Body of pancreas (tissue), 4 donors: ENCODE measurements around the gene STRBP. TPM values are rescaled to one million over a fixed set of nuclear protein-coding genes. Genes with fewer than 3 reads are reported as not detected.

Experiments
- ATAC-seq: fragments of 150-250 bp; one replicate; pipeline ENCODE4 v1.9.1; 2016
- DNase-seq, 4 donors: peaks; one replicate each; pipeline ENCODE4 v3.0.0-alpha.2; 2019
- H3K27ac ChIP-seq, 4 donors: fragments of 200-600 bp; sonication (generic); 1 replicate in 3 of 4; 2 replicates in 1 of 4; pipeline versions ENCODE4 v1.5.1 to v1.6.1; 2016 to 2019; ENCODE audit warnings: mild to moderate bottlenecking in 1 of 4, mixed read lengths in 1 of 4, moderate library complexity in 1 of 4
- H3K27me3 ChIP-seq, 2 donors: fragments of 200-600 bp; sonication (generic); one replicate each; pipeline ENCODE4 v1.6.0; 2016; ENCODE audit warnings: mild to moderate bottlenecking in 1 of 2
- H3K36me3 ChIP-seq, 2 donors: fragments of 200-600 bp; sonication (generic); replicated peaks in 1 of 2; 2 replicates each; pipeline ENCODE4 v1.5.1; 2016; ENCODE audit warnings: low read depth in 2 of 2; ENCODE audit not compliant: insufficient read depth in 1 of 2
- H3K4me1 ChIP-seq: fragments of 200-600 bp; sonication (generic); one replicate; pipeline ENCODE4 v1.6.0; 2016
- H3K4me3 ChIP-seq, 2 donors: fragments of 200-600 bp; sonication (generic); 1 replicate in 1 of 2; 2 replicates in 1 of 2; pipeline ENCODE4 v1.5.1; 2016 to 2019
- H3K9me3 ChIP-seq, 3 donors: fragments of 200-600 bp; sonication (generic); 1 replicate in 2 of 3; 2 replicates in 1 of 3; pipeline ENCODE4 v1.5.1; 2016
- POLR2A ChIP-seq, 3 donors: fragments of 450-650 bp; IDR thresholded peaks; one replicate each; pipeline ENCODE4 v1.6.1; 2016; ENCODE audit warnings: antibody characterized with exemption in 3 of 3, mild to moderate bottlenecking in 2 of 3
- WGBS, 2 donors: methylation state at CpG; one replicate each; pipeline ENCODE4 v1.1.5; 2017; 5-methylcytosine and 5-hydroxymethylcytosine counted together
- intact Hi-C: fragments of 100-400 bp; cut with DNase I; formaldehyde crosslinking; loops from one replicate; pipeline ENCODE4 v1.15.1; 2023
- total RNA-seq, 2 donors: library from RNA; depleted of rRNA; stranded (reverse); fragments of >200 nt; gene quantifications; one replicate each; pipeline ENCODE4 v1.1.0, GENCODE V29; 2016
- TF ChIP-seq, protein P1 (sequence below), 7 experiments: fragments of 450-650 bp in 4 of 7; fragments of 200-600 bp in 3 of 7; sonication (generic) in 3 of 7; IDR thresholded peaks; one replicate each; pipeline ENCODE4 v1.5.1; 2016 to 2019; ENCODE audit warnings: antibody characterized with exemption in 7 of 7

Gene STRBP
- total RNA-seq, 2 donors from 2014 or later, result 11.5 to 13.5 TPM

DNA sequence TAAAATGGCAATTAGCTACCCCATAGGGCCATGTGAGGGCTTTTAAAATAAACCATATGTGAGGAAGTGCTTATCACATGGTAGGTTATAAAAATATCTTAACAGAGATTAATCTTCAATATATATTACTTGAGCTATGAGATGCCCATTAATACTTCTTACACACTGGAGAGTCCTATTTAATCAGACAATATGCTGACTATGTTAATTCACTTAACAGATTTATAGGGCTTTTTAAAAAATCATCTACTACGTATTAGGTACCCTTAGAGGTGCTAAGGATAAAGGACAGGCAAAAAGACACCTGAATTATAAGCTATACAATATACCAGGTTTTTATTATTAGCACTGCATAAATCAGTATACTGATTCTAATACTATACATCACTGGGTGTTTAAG is 102.6 kb downstream of the STRBP start:
- Histone ChIP-seq H3K4me3 (no peak overlapping the region), H3K9me3 (no peaks in the 10 kb centered on the region), H3K4me1 (no peaks in the 10 kb centered on the region), H3K36me3 (no peaks in the 10 kb centered on the region), H3K27ac (no peak overlapping the region), H3K27me3 (no peaks in the 10 kb centered on the region)
- intact Hi-C loops, result no loop called here
- DNase-seq (no peak), ATAC-seq (no peak)
- WGBS, 2 donors, result 88 to 96% methylated on average over 1 of the region's 1 CpG
- TF ChIP-seq, protein P1, sequence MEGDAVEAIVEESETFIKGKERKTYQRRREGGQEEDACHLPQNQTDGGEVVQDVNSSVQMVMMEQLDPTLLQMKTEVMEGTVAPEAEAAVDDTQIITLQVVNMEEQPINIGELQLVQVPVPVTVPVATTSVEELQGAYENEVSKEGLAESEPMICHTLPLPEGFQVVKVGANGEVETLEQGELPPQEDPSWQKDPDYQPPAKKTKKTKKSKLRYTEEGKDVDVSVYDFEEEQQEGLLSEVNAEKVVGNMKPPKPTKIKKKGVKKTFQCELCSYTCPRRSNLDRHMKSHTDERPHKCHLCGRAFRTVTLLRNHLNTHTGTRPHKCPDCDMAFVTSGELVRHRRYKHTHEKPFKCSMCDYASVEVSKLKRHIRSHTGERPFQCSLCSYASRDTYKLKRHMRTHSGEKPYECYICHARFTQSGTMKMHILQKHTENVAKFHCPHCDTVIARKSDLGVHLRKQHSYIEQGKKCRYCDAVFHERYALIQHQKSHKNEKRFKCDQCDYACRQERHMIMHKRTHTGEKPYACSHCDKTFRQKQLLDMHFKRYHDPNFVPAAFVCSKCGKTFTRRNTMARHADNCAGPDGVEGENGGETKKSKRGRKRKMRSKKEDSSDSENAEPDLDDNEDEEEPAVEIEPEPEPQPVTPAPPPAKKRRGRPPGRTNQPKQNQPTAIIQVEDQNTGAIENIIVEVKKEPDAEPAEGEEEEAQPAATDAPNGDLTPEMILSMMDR (IDR thresholded peaks at IDR 0.05), result no peak
- no peak for TF ChIP-seq POLR2A (IDR thresholded peaks at IDR 0.05)

DNA sequence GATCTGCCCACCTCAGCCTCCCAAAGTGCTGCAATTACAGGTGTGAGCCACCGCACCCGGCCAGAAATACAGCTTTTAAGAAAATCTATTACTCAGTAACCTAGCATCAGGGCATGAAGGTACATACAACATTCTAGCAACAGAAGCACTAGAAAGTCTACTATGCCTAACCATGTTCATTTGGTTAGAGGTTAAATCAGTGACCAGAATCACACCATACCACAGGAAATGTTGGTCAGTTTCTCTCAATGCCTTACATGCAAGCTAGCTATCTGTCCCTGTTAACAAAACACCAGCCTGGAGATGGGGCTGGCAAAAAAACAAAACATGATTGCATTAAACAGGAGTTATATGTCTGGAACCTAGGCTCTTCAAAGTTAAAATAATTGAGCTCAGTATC is 104.1 kb downstream of the STRBP start:
- Histone ChIP-seq H3K27ac (no peak overlapping the region), H3K4me3 (no peak overlapping the region)
- DNase-seq, result no peak

DNA sequence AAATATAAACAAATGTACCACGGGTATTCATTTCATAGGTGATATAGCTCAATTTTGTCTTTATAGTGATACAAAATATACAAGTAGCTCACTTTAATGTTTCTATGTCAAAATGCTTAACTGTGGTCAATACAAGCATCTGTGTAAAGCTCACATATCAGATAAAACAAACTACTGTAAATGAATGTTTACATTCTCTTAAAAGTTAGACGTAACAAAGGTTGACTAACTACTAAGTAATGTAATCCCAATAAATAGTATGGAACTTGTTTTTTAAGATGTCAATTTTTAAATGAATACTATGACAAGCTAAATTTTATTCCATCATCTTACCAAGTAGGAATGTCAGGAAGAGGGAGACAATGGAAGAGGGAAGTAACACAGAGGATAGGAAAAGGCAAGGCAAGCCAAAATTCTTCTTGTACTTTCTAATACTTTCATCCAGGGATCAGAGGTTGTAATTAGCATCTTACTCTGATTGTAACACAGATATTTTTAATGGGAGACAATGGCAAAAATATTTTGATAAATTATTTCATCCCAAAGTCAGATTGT is 105.5 kb downstream of the STRBP start:
- no peak for DNase-seq
- no peak for TF ChIP-seq POLR2A (IDR thresholded peaks at IDR 0.05)
- TF ChIP-seq, protein P1 (IDR thresholded peaks at IDR 0.05), result no peak

More for the DNA sequence above, 104.1 kb downstream of the STRBP start:
- Histone ChIP-seq H3K9me3 (no peaks in the 10 kb centered on the region), H3K4me1 (no peaks in the 10 kb centered on the region), H3K36me3 (no peaks in the 10 kb centered on the region), H3K27me3 (no peaks in the 10 kb centered on the region)
- intact Hi-C loops, result no loop called here
- no peak for ATAC-seq
- no peak for TF ChIP-seq POLR2A (IDR thresholded peaks at IDR 0.05)
- TF ChIP-seq, protein P1 (IDR thresholded peaks at IDR 0.05), result no peak
- WGBS, 2 donors, result 94 to 97% methylated on average over 2 of the region's 2 CpGs

DNA sequence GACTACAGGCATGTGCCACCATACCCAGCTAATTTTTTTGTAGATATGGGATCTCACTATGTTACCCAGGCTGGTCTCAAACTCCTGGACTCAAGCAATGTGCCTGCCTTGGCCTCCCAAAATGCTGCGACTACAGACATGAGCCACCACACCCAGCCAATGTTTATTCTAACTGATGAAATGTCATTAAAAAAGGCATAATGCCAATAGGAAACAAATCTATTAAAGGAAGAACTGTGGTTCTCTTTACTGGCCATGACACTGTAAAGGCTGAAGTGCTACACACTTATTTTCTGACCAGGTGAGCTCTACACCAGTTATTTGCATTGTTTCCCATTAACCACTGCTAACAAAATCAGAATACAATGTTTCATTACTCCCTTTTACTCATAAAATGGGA is 106.0 kb downstream of the STRBP start:
- TF ChIP-seq POLR2A (IDR thresholded peaks at IDR 0.05), result no peak
- TF ChIP-seq, protein P1 (IDR thresholded peaks at IDR 0.05), result no peak
- DNase-seq, result no peak
- no peaks in the 10 kb centered on the region for H3K36me3 ChIP-seq
- H3K27ac ChIP-seq, result no peak overlapping the region
- intact Hi-C loops, result no loop called here
- no peak for ATAC-seq
- H3K27me3 ChIP-seq, result no peaks in the 10 kb centered on the region
- no peaks in the 10 kb centered on the region for H3K9me3 ChIP-seq
- WGBS, 2 donors, result 55 to 58% methylated on average over 1 of the region's 1 CpG
- no peaks in the 10 kb centered on the region for H3K4me1 ChIP-seq
- no peak overlapping the region for H3K4me3 ChIP-seq

More for the DNA sequence above, 105.5 kb downstream of the STRBP start:
- Histone ChIP-seq H3K4me3 (no peak overlapping the region), H3K27me3 (no peaks in the 10 kb centered on the region), H3K9me3 (no peaks in the 10 kb centered on the region), H3K36me3 (no peaks in the 10 kb centered on the region), H3K27ac (no peak overlapping the region), H3K4me1 (no peaks in the 10 kb centered on the region)
- 53 to 66% methylated on average over 2 of the region's 2 CpGs for WGBS, 2 donors
- ATAC-seq, result no peak
- intact Hi-C loops, result no loop called here

DNA sequence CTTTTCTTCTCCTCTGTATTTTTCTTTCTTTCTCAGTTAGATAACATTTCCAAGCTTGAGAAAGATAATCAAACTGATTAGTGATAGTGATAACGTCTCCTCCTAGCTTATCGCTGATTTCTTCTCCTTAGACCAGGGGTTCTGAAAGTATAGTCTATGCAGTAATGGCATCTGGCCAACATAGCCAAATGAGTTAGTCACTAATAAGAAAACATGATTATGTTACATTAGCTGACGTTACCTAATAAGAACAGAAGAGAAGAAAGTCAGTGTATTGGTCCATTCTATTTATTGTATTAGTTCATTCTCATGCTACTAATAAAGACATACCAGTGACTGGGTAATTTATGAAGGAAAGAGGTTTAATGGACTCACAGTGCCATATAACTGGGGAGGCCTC is 111.2 kb downstream of the STRBP start:
- WGBS, 2 donors, result 80 to 92% methylated on average over 3 of the region's 3 CpGs
- no peaks in the 10 kb centered on the region for H3K4me1 ChIP-seq
- no peak for TF ChIP-seq POLR2A (IDR thresholded peaks at IDR 0.05)
- TF ChIP-seq, protein P1 (IDR thresholded peaks at IDR 0.05), result no peak
- H3K27me3 ChIP-seq, result no peaks in the 10 kb centered on the region
- ATAC-seq (no peak), DNase-seq (no peak)
- H3K4me3 ChIP-seq, result no peak overlapping the region
- intact Hi-C loops, result no loop called here
- H3K9me3 ChIP-seq, result no peaks in the 10 kb centered on the region
- H3K27ac ChIP-seq, result no peak overlapping the region
- no peaks in the 10 kb centered on the region for H3K36me3 ChIP-seq
